K562 (cell line): ENCODE data around the gene ASAH2. TPM values are rescaled to one million over a fixed set of nuclear protein-coding genes. Genes with fewer than 3 reads are reported as not detected.

ENCODE experiments used
- EP400 ChIP-seq: fragments of 450-650 bp; IDR thresholded peaks from 2 replicates; pipeline ENCODE4 v1.6.1; 2017; ENCODE audit warnings: antibody characterized with exemption, mild to moderate bottlenecking, moderate library complexity
- MYC ChIP-seq, 2 experiments: fragments of 250-450 bp in 1 of 2; sonication (Bioruptor Pico) in 1 of 2; IDR thresholded peaks; 2 replicates each; pipeline versions ENCODE4 v1.5.1 to v1.6.1; 2012 to 2021; ENCODE audit warnings: low read depth in 2 of 2, borderline replicate concordance in 1 of 2, improper control_type of control experiment in 1 of 2, low read length in 1 of 2, mild to moderate bottlenecking in 1 of 2, moderate library complexity in 1 of 2
- PTBP1 ChIP-seq: fragments of 200-400 bp; formaldehyde crosslinking; IDR thresholded peaks from 2 replicates; pipeline ENCODE4 v1.6.1; 2017; ENCODE audit warnings: low read depth, low read length
- RAD21 ChIP-seq, 2 experiments: fragments of 250-450 bp in 1 of 2; fragments of 450-650 bp in 1 of 2; sonication (Bioruptor Pico) in 1 of 2; formaldehyde crosslinking in 1 of 2; IDR thresholded peaks in 1 of 2; conservative IDR thresholded peaks in 1 of 2; 2 replicates each; pipeline versions ENCODE4 v1.4.0 to v1.8.0; 2020 to 2022; ENCODE audit warnings: mild to moderate bottlenecking in 2 of 2, moderate library complexity in 1 of 2
- SRF ChIP-seq, 2 experiments: fragments of 250-450, 450-650 bp in 1 of 2; sonication (Bioruptor Pico) in 1 of 2; sonication (generic) in 1 of 2; formaldehyde crosslinking; IDR thresholded peaks; 2 replicates each; pipeline versions ENCODE4 v1.5.0 to v1.5.1; 2020 to 2022; ENCODE audit warnings: mild to moderate bottlenecking in 1 of 2, missing genetic modification reagents in 1 of 2
- STAG1 ChIP-seq: sonication (generic); formaldehyde crosslinking; IDR thresholded peaks from 2 replicates; pipeline ENCODE4 v1.5.0; 2020; ENCODE audit warnings: missing genetic modification reagents, borderline replicate concordance
- TBL1XR1 ChIP-seq, 2 experiments: IDR thresholded peaks; 2 replicates each; pipeline ENCODE4 v1.6.1; 2012; ENCODE audit warnings: improper control_type of control experiment in 2 of 2, low read length in 2 of 2, mild to moderate bottlenecking in 1 of 2
- TFAP4 ChIP-seq: sonication (generic); formaldehyde crosslinking; IDR thresholded peaks from 2 replicates; pipeline ENCODE4 v1.8.0; 2022; ENCODE audit warnings: missing genetic modification reagents, mild to moderate bottlenecking, moderate library complexity, borderline replicate concordance
- ZNF696 ChIP-seq: fragments of 250-450 bp; sonication (Bioruptor Pico); conservative IDR thresholded peaks from 2 replicates; pipeline ENCODE4 v1.4.0; 2020; ENCODE audit warnings: mild to moderate bottlenecking, moderate library complexity
- polyA plus RNA-seq, 8 experiments: library from polyadenylated mRNA; depleted of rRNA in 4 of 8; stranded (reverse) in 5 of 8; unstranded in 3 of 8; fragments of >200 nt; fragmentation: Nextera tagmentation in 2 of 8; fragmentation: Illumina TruSeq in 1 of 8; extraction: Ambion mirVana in 2 of 8; extraction: Trizol in 1 of 8; gene quantifications; 2 replicates each; pipeline versions ENCODE4 v1.2.1 to v1.2.3, GENCODE V29; 2011 to 2014; ENCODE audit warnings: inconsistent platforms in 1 of 8, missing spikeins in 1 of 8
- total RNA-seq, 7 experiments: library from RNA; depleted of rRNA in 6 of 7; stranded (reverse); fragments of >200 nt in 6 of 7; fragmentation: Illumina TruSeq in 2 of 7; extraction: Trizol in 2 of 7; gene quantifications; 2 replicates each; pipeline versions ENCODE4 v1.2.1 to v1.2.3, GENCODE V29; 2011 to 2021; ENCODE audit warnings: low replicate concordance in 1 of 7
- TF ChIP-seq, protein P1 (sequence below): IDR thresholded peaks from 2 replicates; pipeline ENCODE4 v1.6.1; 2012; ENCODE audit warnings: low read depth, low read length, improper control_type of control experiment, borderline replicate concordance

Gene ASAH2
- total and polyA plus RNA-seq, 9 of the 15 experiments (the other 6 are each of a cell fraction or from before 2014, with no cell fraction given) = 2.5 to 12.0 (median 8.5) TPM

DNA sequence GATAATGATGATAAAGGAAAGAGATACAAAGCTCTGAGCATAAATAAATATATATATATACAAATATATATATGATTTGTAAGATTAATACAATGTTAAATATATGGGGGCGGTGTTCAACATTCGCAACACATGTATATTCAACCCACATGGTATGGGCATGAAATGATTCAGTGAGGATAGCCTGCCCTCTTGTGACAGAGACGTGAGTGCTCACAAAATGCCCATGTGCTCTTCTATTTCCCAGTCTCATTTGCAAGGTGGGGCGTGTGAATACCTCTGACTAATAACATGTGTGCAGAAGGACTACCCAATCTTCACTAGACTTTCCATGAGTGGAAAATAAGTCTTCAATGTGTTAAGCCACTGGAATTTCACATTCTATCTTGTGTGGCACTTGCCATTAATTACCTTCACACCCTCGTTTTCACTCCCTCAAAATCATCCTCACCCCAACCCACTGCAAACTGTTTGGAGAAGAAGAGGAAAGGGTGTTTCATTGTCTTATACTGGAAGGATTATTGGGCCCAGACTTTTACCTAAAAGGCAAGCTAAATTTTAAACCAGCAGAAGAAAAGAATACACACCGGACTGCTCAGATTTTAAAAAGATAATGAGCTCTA, 26.9 kb downstream of the ASAH2 start (continued):
- TF ChIP-seq MYC (IDR thresholded peaks at IDR 0.05; ENCODE audit: low read depth, low read length) = peak; percentile 94
- TF ChIP-seq MYC (CRISPR knock-in tag; IDR thresholded peaks at IDR 0.05; ENCODE audit: borderline replicate concordance, low read depth) = no peak
- TF ChIP-seq PTBP1 = no peak
- TF ChIP-seq TFAP4 (CRISPR knock-in tag) = no peak
- TF ChIP-seq SRF (CRISPR knock-in tag; IDR thresholded peaks at IDR 0.05) = 0 out of 4 replicates have a peak, but pooled peaks of 1 of the 2 experiments have one; percentile 34
- TF ChIP-seq STAG1 (CRISPR knock-in tag) = peak; percentile 65; the same call in 1 of the 2 replicates
- peak; percentile 63; the same call in 1 of the 2 replicates for TF ChIP-seq EP400
- TF ChIP-seq, protein P1, sequence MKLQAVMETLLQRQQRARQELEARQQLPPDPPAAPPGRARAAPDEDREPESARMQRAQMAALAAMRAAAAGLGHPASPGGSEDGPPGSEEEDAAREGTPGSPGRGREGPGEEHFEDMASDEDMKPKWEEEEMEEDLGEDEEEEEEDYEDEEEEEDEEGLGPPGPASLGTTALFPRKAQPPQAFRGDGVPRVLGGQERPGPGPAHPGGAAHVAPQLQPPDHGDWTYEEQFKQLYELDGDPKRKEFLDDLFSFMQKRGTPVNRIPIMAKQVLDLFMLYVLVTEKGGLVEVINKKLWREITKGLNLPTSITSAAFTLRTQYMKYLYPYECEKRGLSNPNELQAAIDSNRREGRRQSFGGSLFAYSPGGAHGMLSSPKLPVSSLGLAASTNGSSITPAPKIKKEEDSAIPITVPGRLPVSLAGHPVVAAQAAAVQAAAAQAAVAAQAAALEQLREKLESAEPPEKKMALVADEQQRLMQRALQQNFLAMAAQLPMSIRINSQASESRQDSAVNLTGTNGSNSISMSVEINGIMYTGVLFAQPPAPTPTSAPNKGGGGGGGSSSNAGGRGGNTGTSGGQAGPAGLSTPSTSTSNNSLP = peak; percentile 35; the same call in 1 of the 2 replicates
- no peak for TF ChIP-seq ZNF696 (CRISPR knock-in tag)
- 0 out of 4 replicates have a peak, but pooled peaks of 1 of the 2 experiments have one; percentile 11 for TF ChIP-seq TBL1XR1 (IDR thresholded peaks at IDR 0.05; ENCODE audit: low read length in 2 of 2)
- peak; percentile 85 to 93 for TF ChIP-seq RAD21 (CRISPR knock-in tag; conservative IDR thresholded peaks at IDR 0.05 in 1 of 2, IDR thresholded peaks at IDR 0.05 in 1 of 2)
